Panc1 (cell line): ENCODE results near the gene ATOH7.

Experiments
- CTCF ChIP-seq: fragments of 450-650 bp; IDR thresholded peaks from 2 replicates; pipeline ENCODE4 v1.5.1; 2017; ENCODE audit warnings: mild to moderate bottlenecking
- POLR2AphosphoS5 ChIP-seq: IDR thresholded peaks from 2 replicates; pipeline ENCODE4 v1.6.1; 2012; ENCODE audit warnings: mild to moderate bottlenecking, low read depth, low read length, moderate library complexity
- REST ChIP-seq, 2 experiments: IDR thresholded peaks; 2 replicates each; pipeline ENCODE4 v1.6.1; 2011 to 2012; ENCODE audit warnings: low read depth in 2 of 2, control low read depth in 1 of 2, low read length in 1 of 2, mild to moderate bottlenecking in 1 of 2, moderate library complexity in 1 of 2; ENCODE audit not compliant: insufficient read depth in 1 of 2
- SIN3A ChIP-seq: IDR thresholded peaks from 2 replicates; pipeline ENCODE4 v1.6.1; 2012; ENCODE audit warnings: low read depth, mild to moderate bottlenecking, low read length, moderate library complexity, borderline replicate concordance; ENCODE audit not compliant: insufficient read depth
- TCF7L2 ChIP-seq: IDR thresholded peaks from 2 replicates; pipeline ENCODE4 v1.6.1; 2011; ENCODE audit warnings: mild to moderate bottlenecking, low read depth, low read length, inconsistent platforms

- TF ChIP-seq CTCF = no peak
- TF ChIP-seq POLR2AphosphoS5 = no peak
- TF ChIP-seq SIN3A = no peak
- TF ChIP-seq TCF7L2 = no peak
- TF ChIP-seq REST (IDR thresholded peaks at IDR 0.05; ENCODE audit: insufficient read depth in 1 of 2, low read depth in 2 of 2, low read length in 1 of 2) = no peak
These were observed 39.4 kb upstream of the ATOH7 start for GRCh38 chr10:68271196-68271882.
